Gastroesophageal sphincter (tissue), 3 donors: ENCODE data around the gene RASGRP4.

Source experiments
- CTCF ChIP-seq, 4 experiments: fragments of 200-600 bp in 2 of 4; fragments of 450-650 bp in 2 of 4; sonication (generic) in 1 of 4; IDR thresholded peaks; one replicate each; pipeline ENCODE4 v1.5.1; 2017 to 2019; ENCODE audit warnings: antibody characterized with exemption in 4 of 4, mild to moderate bottlenecking in 2 of 4, moderate library complexity in 2 of 4
- EP300 ChIP-seq: sonication (generic); formaldehyde crosslinking; IDR thresholded peaks from one replicate; pipeline ENCODE4 v1.6.1; 2017; ENCODE audit warnings: antibody characterized with exemption, mild to moderate bottlenecking
- POLR2A ChIP-seq, 2 donors: fragments of 450-650 bp; IDR thresholded peaks; one replicate each; pipeline ENCODE4 v1.6.1; 2017; ENCODE audit warnings: antibody characterized with exemption in 2 of 2, mild to moderate bottlenecking in 2 of 2, moderate library complexity in 1 of 2
- POLR2AphosphoS5 ChIP-seq: sonication (generic); formaldehyde crosslinking; IDR thresholded peaks from one replicate; pipeline ENCODE4 v1.6.1; 2017; ENCODE audit warnings: antibody characterized with exemption

- no peak for TF ChIP-seq CTCF (IDR thresholded peaks at IDR 0.05)
- no peak for TF ChIP-seq POLR2A (IDR thresholded peaks at IDR 0.05)
- no peak for TF ChIP-seq POLR2AphosphoS5
- no peak for TF ChIP-seq EP300
These were observed 39.6 kb downstream of the RASGRP4 start for GRCh38 chr19:38386300-38386970.
